Activated CD4-positive, CD25-positive, alpha-beta regulatory T cell treated with anti-CD3 and anti-CD28 coated beads, Interleukin-2, amount 50 U/mL, for 72 hours (primary cell): Measurements from ENCODE around the gene CPED1.
"Not testable (repeated sequence)": the region's sequence is repeated elsewhere in the genome, so short reads cannot be mapped to it uniquely, and the experiment has no call there.

Source experiments
- DNase-seq: peaks from one replicate; pipeline ENCODE4 v3.0.0; 2021

The CPED1 gene

DNA sequence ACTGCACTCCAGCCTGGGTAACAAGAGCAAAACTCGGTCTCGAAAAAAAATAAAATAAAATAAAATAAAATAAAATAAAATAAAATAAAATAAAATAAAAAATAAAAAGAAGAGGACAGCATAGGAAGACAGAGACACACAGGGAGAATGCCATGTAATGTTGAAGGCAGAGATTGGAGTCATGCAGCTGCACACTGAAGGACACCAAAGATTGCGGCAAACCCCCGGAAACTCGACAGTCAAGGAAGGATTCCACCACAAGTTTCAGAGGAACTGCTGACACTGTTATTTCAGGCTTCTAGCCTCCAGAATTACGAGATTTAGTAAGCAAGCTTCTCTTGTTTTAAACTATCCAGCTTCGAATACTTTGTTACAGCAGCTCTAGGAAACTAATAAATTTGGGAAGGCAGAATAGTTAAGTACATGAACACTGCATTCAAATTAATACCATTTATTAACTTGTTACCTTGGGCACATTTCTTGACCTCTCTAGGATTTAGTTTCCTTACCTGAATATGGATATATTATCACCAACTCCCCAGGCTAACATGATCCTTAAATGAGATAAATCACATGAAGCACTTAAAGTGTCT lies 9.5 kb downstream of the CPED1 start:
- no peak for DNase-seq

DNA sequence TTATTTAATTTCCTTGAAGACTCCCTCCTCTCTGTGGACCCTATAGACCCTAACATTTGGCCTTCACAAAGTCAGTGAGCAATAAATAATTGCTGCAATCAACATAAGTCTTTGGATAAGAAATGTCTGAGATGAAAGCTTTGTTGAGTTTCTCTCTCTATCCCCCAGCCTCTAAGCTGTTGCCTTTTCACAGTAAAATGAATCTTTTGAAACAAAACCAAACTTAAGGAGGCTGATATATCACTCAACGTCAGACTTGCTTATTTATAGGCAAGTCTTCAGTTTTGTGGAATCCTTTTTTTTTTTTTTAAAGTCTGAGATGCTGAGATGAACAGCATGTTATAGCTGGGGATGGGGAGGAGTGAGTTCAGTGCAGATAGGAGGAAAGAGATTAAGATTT lies 10.0 kb downstream of the CPED1 start:
- DNase-seq: no peak

DNA sequence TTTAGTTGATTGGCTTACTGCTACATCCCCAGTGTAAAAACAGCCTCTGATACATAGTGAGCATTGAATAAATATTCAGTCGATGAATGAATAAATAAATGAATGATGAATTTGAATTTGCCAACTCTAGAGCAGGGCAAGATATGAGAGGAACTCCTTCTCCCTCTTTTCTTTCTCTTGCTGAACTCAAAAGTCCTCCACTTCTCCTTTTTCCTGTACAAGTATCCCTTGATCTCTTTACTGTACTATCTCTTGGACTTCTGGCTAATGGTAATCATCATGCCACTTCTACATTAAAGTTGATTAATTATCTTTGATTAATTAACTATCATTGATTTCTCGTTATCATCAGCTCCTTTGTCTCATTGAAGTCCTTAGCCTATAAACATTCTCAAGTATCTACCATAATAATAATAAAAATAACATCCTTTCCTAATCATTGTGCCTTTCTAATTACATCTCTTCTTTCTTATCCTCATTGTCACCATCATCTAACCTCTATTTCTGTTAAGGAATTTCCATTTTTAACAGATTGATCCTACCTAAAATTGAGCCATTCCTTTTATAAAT lies 10.6 kb downstream of the CPED1 start:
- no peak for DNase-seq

DNA sequence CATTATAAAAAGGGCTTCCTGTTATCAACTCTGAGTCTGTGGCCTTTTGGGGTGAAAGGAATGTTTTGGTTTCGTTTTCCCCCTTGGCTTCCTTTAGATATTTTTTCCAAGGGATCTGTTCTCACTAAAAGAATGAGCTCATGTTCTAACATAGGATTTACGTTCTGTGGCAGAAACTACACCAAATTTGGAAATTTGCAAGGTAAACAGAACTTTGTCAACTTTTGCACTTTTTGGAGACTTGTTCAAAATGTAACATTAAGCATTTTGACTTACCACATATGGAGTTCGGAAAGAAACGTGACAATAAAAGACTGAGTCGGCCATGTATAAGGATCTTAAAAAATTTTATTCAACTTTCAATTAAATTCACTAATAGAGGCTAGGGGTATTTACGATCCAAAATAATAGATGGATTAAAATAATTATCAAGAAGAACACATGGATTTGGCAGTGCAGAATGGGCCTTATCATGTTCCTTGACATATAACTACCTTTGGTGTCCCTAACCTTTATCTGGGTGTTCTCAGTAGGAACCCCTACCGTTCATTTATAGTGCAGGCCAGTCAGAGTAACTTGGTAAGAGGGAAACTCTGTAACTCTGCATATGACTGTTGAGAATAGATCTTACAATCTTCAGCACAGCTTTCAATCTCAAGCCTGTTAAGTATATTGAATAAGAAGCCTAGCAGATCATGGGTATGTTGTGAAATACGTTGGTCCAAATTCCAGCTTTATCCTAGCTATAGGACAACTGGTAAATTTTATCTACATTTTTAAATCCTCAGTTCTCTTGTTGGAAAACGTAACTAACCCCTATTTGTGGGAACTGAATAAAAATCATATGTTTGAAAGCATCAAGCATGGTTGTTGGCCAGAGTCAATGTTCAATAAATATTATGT lies 11.8 kb downstream of the CPED1 start:
- no peak for DNase-seq

DNA sequence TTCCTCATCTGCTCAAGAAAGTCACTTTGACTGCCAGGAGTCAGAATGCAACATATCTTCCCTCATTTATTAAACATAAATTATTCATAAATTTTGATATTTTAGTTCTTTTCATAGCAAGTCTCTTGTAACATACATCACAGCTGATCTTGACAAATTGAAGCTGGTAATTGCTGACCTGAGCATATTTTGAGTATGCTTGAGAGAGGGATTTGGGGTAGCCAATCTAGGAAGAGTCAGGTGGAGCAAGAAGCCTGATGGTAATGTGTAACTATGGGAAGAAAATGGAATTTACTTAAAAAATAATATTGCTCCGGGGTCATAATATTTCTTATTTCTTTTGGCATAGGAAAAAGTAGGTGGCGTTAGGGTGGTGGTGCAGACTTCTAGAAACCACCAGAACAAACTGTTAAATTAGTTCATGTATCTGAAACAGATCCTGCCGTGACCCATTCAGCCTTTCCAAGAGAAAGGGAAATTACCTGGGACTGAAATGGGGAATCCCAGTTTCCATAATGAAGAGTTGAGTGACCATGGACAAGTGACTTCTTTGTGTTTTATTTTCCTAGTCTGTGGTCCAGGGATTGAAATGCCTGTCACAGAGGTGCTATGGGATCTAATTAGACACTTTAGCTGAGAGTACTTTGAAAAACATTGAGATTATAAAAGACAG lies 12.9 kb downstream of the CPED1 start:
- no peak for DNase-seq

DNA sequence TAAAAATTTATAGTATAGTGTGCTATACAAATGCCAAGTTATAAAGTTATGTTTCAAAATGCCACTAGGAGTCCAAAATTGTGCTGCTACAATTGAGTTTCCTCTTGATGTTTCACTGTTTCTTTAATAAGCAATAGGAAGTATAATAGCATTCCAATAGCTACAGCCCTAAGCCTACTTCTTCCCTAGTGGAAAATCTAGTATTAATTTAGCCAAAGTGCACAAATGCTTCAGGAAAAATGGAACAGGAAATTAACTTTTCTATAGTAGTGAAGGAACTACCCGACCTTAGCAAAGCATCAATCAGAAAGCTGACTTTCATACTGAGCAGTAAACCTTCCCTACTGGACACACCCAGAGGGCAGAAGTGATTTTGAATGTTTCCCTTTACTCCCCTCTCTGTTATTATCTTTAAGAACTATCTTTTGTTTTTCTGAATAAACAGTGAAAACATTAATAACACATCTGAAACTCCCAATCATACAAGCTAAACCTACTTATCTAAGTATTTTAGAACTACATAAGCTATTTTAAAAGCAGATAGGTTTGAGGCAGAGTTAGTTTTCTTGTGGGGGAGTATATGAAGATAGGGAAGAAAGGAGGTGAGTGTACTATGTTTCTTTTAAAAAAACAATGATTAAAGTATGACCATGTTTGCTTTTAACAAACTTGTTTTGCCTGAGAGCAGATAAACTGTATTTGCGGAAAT lies 13.7 kb downstream of the CPED1 start:
- DNase-seq: no peak

DNA sequence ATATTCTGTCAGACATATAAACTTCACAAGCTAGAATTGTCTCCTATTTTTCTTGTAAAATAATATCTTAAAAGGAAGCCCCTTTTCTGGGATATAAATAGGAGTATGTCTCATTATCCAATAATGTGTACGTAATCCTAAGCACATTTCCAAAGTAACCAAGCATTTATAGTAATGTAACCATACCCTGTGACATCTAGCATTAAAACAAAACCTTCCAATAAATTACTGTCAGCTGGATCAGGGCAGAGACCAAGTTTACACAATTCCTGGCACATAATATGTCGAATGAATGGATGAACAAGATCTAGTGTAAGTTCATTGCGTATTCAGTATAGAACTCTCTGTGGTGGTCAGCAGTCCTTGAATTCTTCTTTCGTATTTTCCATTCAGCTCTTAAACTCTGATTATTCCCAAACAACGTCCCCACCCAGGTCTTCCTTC lies 14.3 kb downstream of the CPED1 start:
- no peak for DNase-seq

DNA sequence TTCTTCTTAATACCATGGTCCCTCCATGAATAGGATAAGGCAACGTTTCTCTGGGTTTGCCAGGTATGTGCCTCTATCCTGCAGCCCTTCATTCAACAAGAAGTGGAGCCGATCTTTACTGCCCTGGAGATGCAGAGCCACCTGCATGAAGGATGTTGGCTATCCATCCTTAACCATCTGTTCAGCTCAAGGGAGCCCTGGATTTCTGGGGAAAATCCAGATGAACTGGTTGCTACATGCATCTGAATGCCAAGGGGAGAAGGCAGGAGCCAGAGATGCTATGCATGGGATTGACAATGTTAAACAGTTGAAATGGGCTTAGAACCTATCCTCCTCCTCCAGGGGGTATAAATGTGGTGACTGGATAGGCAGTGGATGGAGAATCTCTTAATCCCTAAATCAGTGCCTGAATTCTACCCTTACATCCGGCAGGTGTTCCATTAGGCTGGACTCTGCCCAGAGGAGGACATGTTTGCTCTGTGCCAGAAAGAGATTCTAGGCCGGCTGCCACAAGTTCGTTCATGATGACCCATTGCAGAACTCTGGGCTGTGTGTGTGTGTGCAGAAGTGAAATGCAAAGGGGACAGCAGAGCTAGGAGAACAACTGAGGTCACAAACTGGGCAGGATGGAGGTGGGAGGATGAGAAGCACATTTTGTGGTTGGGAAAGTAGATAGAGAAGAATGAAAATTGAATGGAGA lies 15.6 kb downstream of the CPED1 start:
- DNase-seq: no peak

DNA sequence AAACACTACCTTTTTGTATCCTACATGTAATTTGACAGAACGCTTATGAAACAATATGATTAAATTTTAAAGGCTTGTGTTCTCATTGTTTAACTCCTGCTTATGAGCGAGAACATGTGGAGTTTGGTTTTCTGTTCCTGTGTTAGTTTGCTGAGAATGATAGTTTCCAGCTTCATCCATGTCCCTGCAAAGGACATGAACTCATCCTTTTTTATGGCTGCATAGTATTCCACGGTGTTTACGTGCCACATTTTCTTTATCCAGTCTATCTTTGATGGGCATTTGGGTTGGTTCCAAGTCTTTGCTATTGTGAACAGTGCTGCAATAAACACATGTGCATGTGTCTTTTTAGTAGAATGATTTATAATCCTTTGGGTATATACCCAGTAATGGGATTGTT lies 16.5 kb downstream of the CPED1 start:
- not testable (repeated sequence) for DNase-seq

DNA sequence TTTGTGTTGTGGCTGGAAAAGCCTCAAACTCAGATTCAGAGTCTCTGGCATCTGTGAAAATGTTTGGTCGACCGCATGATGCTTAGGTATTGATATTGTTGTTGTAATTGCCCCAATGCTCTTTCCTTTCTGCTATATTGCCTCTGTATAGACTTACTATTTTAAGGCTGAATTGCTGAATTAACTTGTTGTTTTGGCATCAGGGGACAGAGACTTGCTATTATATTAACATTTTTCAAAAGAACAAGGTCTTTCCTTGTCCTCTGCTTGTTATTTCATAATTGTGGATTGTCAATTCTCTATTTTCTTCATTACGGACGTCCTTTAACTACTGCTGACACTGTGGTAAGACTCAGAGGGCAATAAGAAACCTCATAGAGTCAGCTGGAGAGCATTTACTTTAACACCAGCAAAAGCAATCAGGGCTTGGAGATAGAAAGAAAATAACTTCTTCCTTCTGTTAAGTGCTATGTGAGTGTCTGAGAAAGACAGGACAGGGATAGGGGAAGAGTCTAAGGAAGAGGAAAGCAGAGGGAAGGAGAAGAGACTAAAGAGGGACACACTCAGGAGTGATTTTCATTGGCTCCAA lies 17.6 kb downstream of the CPED1 start:
- no peak for DNase-seq

DNA sequence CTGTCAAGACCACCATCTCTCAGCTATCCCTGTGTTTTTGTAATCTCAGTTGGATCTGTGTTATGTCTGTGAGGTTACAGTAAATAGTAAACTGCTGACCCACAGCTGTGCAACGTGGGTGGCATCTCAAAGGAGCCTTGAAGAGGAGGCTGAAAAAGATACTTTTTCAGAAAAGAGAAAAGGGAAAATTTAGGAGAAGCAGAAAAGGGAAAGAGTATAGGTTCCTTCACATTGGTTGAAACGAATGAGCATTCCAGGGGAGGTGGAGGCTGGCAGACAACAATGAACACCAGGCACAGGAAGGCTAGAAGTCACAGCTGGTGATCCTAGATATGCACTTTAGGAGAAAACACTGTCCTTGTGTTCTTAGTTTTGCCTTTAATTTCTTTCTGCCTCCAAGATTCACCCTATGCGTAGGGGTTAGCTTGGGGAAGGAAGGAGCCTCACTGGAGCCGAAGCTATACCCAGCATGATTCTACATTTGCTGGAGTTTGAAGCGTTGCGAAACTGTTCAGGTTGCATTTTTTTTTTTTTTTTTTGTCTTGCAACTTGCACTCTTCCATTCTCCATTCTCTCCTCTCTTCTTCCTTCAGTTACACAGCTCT lies 18.3 kb downstream of the CPED1 start:
- DNase-seq: no peak

DNA sequence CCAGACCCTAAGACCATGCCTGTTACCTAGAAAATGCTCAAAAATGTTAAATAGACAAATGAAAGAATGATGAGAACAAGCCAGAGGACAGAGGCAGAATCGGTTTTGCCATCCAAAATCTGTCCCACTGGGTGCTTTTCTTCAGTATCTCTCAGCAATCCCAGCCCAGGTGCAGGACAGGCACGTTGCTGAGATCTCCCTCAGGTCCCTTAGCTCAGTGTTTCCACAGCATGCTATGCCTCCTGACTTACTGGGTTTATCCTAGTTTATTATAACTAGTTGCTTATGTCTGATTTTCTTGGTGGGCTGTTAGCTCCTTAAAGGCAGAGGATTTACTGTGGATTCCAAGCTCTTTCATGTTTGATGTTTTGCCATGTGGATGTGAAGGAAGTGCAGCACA lies 20.3 kb downstream of the CPED1 start:
- DNase-seq: no peak

DNA sequence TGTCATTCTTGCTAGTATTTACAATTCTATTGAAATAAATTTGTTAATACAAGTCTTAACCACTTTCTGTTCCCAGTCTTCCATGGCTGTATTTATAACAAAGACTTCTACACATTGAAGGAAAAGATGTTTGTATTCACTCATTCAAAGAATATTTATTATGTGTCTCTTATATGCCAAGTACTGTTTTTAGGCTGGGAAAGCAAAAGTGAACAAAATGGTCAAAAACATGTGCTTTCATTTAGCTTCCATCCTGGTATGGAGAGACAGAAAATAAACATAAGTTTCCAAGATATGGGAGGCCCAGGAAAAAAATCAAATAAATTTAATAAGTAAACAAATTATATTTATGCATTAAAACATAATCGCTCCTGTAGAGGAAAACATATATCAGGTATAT lies 22.9 kb downstream of the CPED1 start:
- no peak for DNase-seq

DNA sequence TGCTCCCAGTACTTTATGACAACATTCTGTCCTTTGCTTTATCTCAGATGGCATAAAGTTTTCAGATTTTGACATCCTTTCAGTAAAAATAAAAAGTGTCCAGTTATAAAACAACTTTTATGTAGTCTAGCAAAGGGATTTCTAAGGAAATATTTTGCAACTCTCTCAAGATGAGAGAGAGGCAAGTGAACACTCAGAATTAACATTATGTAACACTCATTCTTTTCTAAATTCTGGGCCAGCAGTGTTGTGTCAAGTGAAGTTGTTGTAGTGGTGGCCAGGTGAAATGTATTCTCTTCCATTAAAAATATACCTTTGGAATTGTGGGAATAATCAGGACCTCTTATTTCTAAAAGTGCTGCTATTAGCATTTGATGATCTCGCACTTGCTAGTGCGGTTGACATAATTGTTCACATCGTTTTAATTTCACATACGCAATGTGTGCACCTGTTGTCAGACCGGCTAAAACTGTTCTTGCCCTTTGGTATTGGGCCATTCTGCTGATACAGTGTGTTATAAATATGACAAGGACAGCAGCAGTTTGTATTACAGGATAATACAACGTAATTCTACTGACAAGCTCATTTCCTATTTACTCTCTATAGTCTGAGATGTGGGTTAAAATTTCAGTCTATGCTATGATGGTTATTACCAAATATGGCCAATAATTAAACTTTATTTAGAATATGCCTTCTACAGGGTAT lies 23.8 kb downstream of the CPED1 start:
- no peak for DNase-seq

DNA sequence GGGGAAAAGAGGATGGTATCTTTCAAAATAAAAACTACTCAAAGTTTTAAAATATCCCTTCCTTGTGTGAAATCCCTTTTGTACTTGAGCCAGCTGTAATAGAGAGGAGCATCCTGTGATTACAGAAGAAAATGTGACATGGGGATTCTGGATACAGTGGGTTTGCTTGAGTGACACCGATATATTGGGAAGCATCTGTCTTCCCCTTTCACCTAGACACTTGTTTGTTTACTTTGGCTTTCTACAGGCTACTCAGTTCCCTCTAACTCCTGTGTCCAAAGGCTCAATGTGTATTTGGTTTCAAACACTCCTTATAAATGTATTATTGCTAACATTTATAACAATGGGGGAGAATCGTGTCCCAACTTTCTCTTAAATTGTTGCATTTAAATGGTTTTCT lies 24.4 kb downstream of the CPED1 start:
- no peak for DNase-seq

DNA sequence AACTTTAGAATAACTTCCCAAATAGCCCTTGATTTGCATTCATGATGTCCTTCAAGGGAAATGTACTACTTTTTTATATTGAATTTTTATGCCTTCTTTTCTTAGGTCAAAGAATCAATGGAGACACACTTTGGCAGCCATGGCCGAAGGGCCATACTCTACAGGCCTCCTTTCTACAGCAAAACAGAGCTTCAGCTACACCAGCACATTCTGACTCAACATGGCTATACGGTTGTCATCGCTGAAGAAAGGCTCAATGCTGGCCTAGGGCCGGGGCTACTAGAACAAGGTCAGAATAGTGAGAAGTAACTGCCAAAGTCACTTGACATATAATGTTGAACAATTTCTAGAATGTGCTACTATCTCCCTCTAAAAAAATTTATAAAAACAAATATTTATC lies 27.0 kb downstream of the CPED1 start:
- DNase-seq: no peak

DNA sequence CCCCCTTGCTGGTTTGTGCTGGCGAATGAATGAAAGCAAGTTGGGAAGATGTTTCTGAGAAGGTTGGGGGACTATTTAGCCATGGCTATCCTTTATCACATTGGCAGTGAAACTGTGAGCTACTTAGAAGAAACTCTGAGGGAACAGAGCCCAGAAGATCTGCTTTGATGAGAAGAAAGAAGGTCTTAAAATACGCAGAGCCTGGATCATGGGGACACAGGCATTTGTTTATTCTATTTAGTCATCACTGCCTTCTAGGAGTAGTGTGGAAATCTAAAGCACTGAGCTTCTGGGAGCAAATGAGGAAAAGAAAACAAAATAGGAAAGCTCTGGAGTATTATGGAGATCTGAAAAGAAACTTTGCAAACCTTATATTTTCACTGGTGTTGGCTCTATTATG lies 28.5 kb downstream of the CPED1 start:
- no peak for DNase-seq

DNA sequence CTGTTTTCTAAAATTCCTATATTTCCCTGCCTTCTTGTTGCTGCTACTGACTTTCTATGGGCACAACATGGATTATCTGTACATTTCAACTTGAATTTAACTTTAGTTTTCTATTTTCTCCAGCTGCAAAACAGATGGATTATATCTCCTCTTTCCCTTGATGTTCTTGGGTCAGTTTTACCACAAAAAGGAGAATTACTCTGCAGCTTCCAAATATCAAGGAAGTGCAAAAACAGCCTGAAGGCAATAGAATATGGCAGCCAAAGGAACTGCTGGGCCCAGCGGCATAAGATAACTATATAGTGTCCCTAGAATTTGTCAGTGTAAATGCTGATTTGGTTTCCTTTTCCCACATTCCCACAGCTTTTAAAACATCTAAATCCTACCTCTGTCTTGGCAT lies 29.1 kb downstream of the CPED1 start:
- no peak for DNase-seq

DNA sequence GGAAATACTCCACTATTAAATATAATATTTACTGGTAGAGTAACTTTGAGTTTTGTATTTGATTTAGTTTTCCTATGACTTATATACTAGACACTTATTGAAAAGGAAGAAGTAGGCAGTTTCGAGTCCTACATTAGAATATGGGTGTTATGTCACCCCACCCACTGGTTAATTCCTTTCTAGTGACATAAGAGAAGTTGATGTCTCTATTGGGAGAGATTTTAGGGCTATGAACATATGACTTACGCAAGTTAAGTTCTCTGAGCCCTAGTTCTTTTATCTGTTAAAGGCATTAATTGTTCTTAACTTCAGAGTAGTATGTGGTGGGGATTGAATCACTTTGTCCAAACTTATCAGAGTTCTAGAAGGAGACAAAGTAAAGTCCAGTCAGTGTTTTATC lies 30.5 kb downstream of the CPED1 start:
- DNase-seq: no peak

DNA sequence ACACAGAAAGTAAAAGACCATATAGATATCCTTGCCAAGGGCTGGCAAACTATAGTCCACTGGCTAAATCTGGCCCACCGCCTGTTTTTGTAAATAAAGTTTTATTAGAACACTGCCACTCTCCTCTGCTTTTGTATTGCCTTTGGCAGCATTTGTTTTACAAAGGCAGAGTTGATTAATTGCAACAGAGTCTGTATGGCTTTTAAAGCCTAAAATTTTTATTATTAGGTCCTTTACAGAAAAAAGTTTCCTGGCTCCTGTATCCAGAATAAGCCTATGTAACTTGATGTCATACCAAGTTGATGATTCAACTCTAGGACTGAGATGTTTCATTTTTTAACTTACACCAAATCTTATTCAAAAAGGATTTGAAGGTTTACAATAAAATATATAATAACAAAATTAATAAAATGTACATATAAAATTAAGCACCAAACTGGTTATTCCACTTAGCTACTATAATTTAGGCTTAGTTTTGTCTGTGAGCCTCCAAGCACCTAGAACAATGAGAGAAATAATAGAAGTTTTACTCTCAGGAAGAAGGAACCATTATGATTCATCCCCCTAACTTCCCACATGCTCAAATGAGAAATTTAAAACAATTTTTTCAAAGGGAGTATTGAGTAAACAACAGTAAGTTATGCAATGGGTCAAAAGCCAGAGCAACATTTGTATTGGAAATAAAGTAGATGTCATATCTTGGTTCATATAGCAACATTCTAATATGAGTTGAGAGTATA lies 31.9 kb downstream of the CPED1 start:
- no peak for DNase-seq
